ENCODE data around the gene HELT.

Gene HELT

GRCh38 chr4:185023471-185023870, 5.2 kb downstream of the HELT start:
- Histone ChIP-seq H3K4me2 (no peak overlapping the region), H3K4me3 (no peak overlapping the region), H3K9ac (no peak overlapping the region), H3K27ac (no peak overlapping the region), H4K20me1 (peaks cover 0 to 12% (median 4%) of the 10 kb centered on the region in 11 experiments; a peak in 6 of 22 replicates), H3K9me3 (replicated peaks in 1 of 11) (peaks cover 27 to 35% (median 31%) of the 10 kb centered on the region in 11 experiments), H3K4me1 (no peaks in the 10 kb centered on the region), H3K36me3 (no peaks in the 10 kb centered on the region), H3K27me3 (peaks cover 48 to 60% (median 55%) of the 10 kb centered on the region in 11 experiments)
- no peak for TF ChIP-seq Cebpa-rat (IDR thresholded peaks at IDR 0.05)

GRCh38 chr4:185028625-185029024, 10.3 kb downstream of the HELT start:
- Histone ChIP-seq H3K27me3 (peaks cover 0 to 8% (median 4%) of the 10 kb centered on the region in 11 experiments; a peak in 12 of 22 replicates), H3K4me2 (no peak overlapping the region), H3K4me1 (peaks cover 0 to 3% (median 0%) of the 10 kb centered on the region in 10 experiments; a peak in 7 of 20 replicates), H3K36me3 (no peaks in the 10 kb centered on the region), H3K9ac (no peak overlapping the region), H3K4me3 (no peak overlapping the region), H3K27ac (no peak overlapping the region), H4K20me1 (no peaks in the 10 kb centered on the region), H3K9me3 (replicated peaks in 1 of 11) (no peaks in the 10 kb centered on the region)
- TF ChIP-seq Cebpa-rat (IDR thresholded peaks at IDR 0.05): no peak

GRCh38 chr4:185031611-185032010, 13.3 kb downstream of the HELT start:
- H4K20me1 ChIP-seq: no peaks in the 10 kb centered on the region
- H3K27ac ChIP-seq: no peak overlapping the region
- H3K27me3 ChIP-seq: no peaks in the 10 kb centered on the region
- peaks cover 0 to 11% (median 0%) of the 10 kb centered on the region in 10 experiments; a peak in 7 of 20 replicates for H3K4me1 ChIP-seq
- no peaks in the 10 kb centered on the region for H3K9me3 ChIP-seq (replicated peaks in 1 of 11)
- TF ChIP-seq Cebpa-rat (IDR thresholded peaks at IDR 0.05): no peak
- no peaks in the 10 kb centered on the region for H3K36me3 ChIP-seq
- H3K9ac ChIP-seq: no peak overlapping the region
- H3K4me2 ChIP-seq: no peak overlapping the region
- no peak overlapping the region for H3K4me3 ChIP-seq

- peaks cover 0 to 11% (median 0%) of the 10 kb centered on the region in 10 experiments; a peak in 7 of 20 replicates for H3K4me1 ChIP-seq
- H3K36me3 ChIP-seq: no peaks in the 10 kb centered on the region
- H3K4me2 ChIP-seq: peak overlapping the region in 3 of 11 experiments; percentile 30 to 60 (median 48); a peak in 4 of 22 replicates
- H3K4me3 ChIP-seq: no peak overlapping the region
- no peak for TF ChIP-seq Cebpa-rat (IDR thresholded peaks at IDR 0.05)
- H3K9ac ChIP-seq: no peak overlapping the region
- H3K27me3 ChIP-seq: no peaks in the 10 kb centered on the region
- no peaks in the 10 kb centered on the region for H4K20me1 ChIP-seq
- H3K9me3 ChIP-seq (replicated peaks in 1 of 11): peaks cover 0 to 9% (median 6%) of the 10 kb centered on the region in 11 experiments; a peak in 8 of 22 replicates
- H3K27ac ChIP-seq: no peak overlapping the region
Observed at GRCh38 chr4:185033072-185033471, 14.8 kb downstream of the HELT start.

GRCh38 chr4:185033950-185034349, 15.7 kb downstream of the HELT start:
- Histone ChIP-seq H3K36me3 (no peaks in the 10 kb centered on the region), H3K4me2 (peak overlapping the region in 6 of 11 experiments; percentile 1 to 62 (median 54); a peak in 11 of 22 replicates), H4K20me1 (no peaks in the 10 kb centered on the region), H3K4me3 (no peak overlapping the region), H3K4me1 (peaks cover 0 to 11% (median 0%) of the 10 kb centered on the region in 10 experiments; a peak in 7 of 20 replicates), H3K9ac (no peak overlapping the region), H3K27ac (no peak overlapping the region), H3K9me3 (replicated peaks in 1 of 11) (peaks cover 0 to 14% (median 6%) of the 10 kb centered on the region in 11 experiments; a peak in 8 of 22 replicates), H3K27me3 (no peaks in the 10 kb centered on the region)
- TF ChIP-seq Cebpa-rat (IDR thresholded peaks at IDR 0.05): no peak

- no peak overlapping the region for H3K4me3 ChIP-seq
- no peak overlapping the region for H3K4me2 ChIP-seq
- H3K27ac ChIP-seq: no peak overlapping the region
- no peaks in the 10 kb centered on the region for H4K20me1 ChIP-seq
- H3K36me3 ChIP-seq: no peaks in the 10 kb centered on the region
- H3K27me3 ChIP-seq: no peaks in the 10 kb centered on the region
- no peak for TF ChIP-seq Cebpa-rat (IDR thresholded peaks at IDR 0.05)
- peaks cover 4 to 16% (median 7%) of the 10 kb centered on the region in 10 experiments; a peak in 12 of 20 replicates for H3K4me1 ChIP-seq
- H3K9me3 ChIP-seq (replicated peaks in 1 of 11): peaks cover 0 to 14% (median 6%) of the 10 kb centered on the region in 11 experiments; a peak in 8 of 22 replicates
- no peak overlapping the region for H3K9ac ChIP-seq
Observed at GRCh38 chr4:185035284-185035683, 17.0 kb downstream of the HELT start.

GRCh38 chr4:185036019-185036418, 17.7 kb downstream of the HELT start:
- Histone ChIP-seq H3K4me3 (no peak overlapping the region), H3K9me3 (replicated peaks in 1 of 11) (peaks cover 0 to 14% (median 6%) of the 10 kb centered on the region in 11 experiments; a peak in 8 of 22 replicates), H3K9ac (no peak overlapping the region), H3K4me2 (no peak overlapping the region), H3K27me3 (no peaks in the 10 kb centered on the region), H4K20me1 (no peaks in the 10 kb centered on the region), H3K4me1 (peaks cover 4 to 19% (median 8%) of the 10 kb centered on the region in 10 experiments; a peak in 12 of 20 replicates), H3K36me3 (no peaks in the 10 kb centered on the region), H3K27ac (no peak overlapping the region)
- TF ChIP-seq Cebpa-rat (IDR thresholded peaks at IDR 0.05): no peak

GRCh38 chr4:185036842-185037241, 18.6 kb downstream of the HELT start:
- Histone ChIP-seq H3K27ac (no peak overlapping the region), H3K9me3 (replicated peaks in 1 of 11) (peaks cover 0 to 14% (median 6%) of the 10 kb centered on the region in 11 experiments; a peak in 8 of 22 replicates), H4K20me1 (no peaks in the 10 kb centered on the region), H3K4me2 (no peak overlapping the region), H3K36me3 (no peaks in the 10 kb centered on the region), H3K27me3 (no peaks in the 10 kb centered on the region), H3K9ac (no peak overlapping the region), H3K4me3 (no peak overlapping the region), H3K4me1 (peaks cover 4 to 19% (median 8%) of the 10 kb centered on the region in 10 experiments; a peak in 12 of 20 replicates)
- TF ChIP-seq Cebpa-rat (IDR thresholded peaks at IDR 0.05): no peak

- Histone ChIP-seq H3K27me3 (no peaks in the 10 kb centered on the region), H3K4me3 (peak overlapping the region in 1 of 10 experiments; percentile 34; a peak in 2 of 20 replicates), H3K36me3 (no peaks in the 10 kb centered on the region), H3K27ac (peak overlapping the region in 1 of 11 experiments; percentile 25; a peak in 1 of 22 replicates), H3K4me1 (peaks cover 0 to 12% (median 7%) of the 10 kb centered on the region in 10 experiments; a peak in 8 of 20 replicates), H3K9ac (peak overlapping the region in 5 of 11 experiments; percentile 13 to 67 (median 39); a peak in 8 of 22 replicates), H4K20me1 (no peaks in the 10 kb centered on the region), H3K4me2 (peak overlapping the region; percentile 19 to 73 (median 39); a peak in 19 of 22 replicates), H3K9me3 (replicated peaks in 1 of 11) (peaks cover 7 to 33% (median 21%) of the 10 kb centered on the region in 11 experiments; a peak in 17 of 22 replicates)
- no peak for TF ChIP-seq Cebpa-rat (IDR thresholded peaks at IDR 0.05)
Observed at GRCh38 chr4:185039508-185040273, 21.4 kb downstream of the HELT start.

All from BLaER1 treated with 17β-estradiol and CSF1 and Interleukin-3, amounts not matched to agents 10 nM and 100 nM (cell line).